Prostate gland (tissue), 2 donors: Measurements from ENCODE around the gene ADAM8.

Source experiments
- CTCF ChIP-seq, 4 experiments: fragments of 200-600 bp in 2 of 4; fragments of 450-650 bp in 2 of 4; sonication (generic) in 2 of 4; IDR thresholded peaks; 1 replicate in 3 of 4; 2 replicates in 1 of 4; pipeline ENCODE4 v1.5.1; 2016 to 2019; ENCODE audit warnings: antibody characterized with exemption in 4 of 4, mild to moderate bottlenecking in 2 of 4, moderate library complexity in 2 of 4
- POLR2A ChIP-seq: fragments of 450-650 bp; IDR thresholded peaks from one replicate; pipeline ENCODE4 v1.6.1; 2016; ENCODE audit warnings: antibody characterized with exemption, mild to moderate bottlenecking

GRCh38 chr10:133273534-133274143 lies 3.0 kb downstream of the ADAM8 start:
- TF ChIP-seq CTCF (IDR thresholded peaks at IDR 0.05) (no peak), POLR2A (no peak)
